Testis (tissue), 2 donors: Measurements from ENCODE around the gene MUC16.

Experiments
- CTCF ChIP-seq, 3 experiments: fragments of 450-650 bp in 2 of 3; fragments of 200-600 bp in 1 of 3; sonication (generic) in 1 of 3; IDR thresholded peaks; one replicate each; pipeline ENCODE4 v1.5.1; 2016 to 2019; ENCODE audit warnings: antibody characterized with exemption in 3 of 3, mild to moderate bottlenecking in 2 of 3, moderate library complexity in 1 of 3
- POLR2A ChIP-seq: fragments of 450-650 bp; IDR thresholded peaks from one replicate; pipeline ENCODE4 v1.6.1; 2017; ENCODE audit warnings: antibody characterized with exemption, mild to moderate bottlenecking, moderate library complexity

- TF ChIP-seq POLR2A (no peak), CTCF (IDR thresholded peaks at IDR 0.05) (no peak)
Measured at GRCh38 chr19:9054207-9054606, 44.0 kb upstream of the MUC16 start.
